ENCODE results near the gene U2AF1L4.
A peak's percentile ranks its signal among the peaks of the same experiment; 100 is the strongest.
"Not testable (repeated sequence)": the region's sequence is repeated elsewhere in the genome, so short reads cannot be mapped to it uniquely, and the experiment has no call there.

Gene U2AF1L4

GRCh38 chr19:35780717-35781116 lies 35.5 kb upstream of the U2AF1L4 start:
- DNase-seq (ENCODE audit: low read depth): no peak

- DNase-seq (ENCODE audit: low read depth): no peak
These were observed 34.8 kb upstream of the U2AF1L4 start for GRCh38 chr19:35780058-35780457.

GRCh38 chr19:35779033-35779432 lies 33.8 kb upstream of the U2AF1L4 start:
- DNase-seq (ENCODE audit: low read depth): no peak

- no peak for DNase-seq (ENCODE audit: low read depth)
These were observed 32.7 kb upstream of the U2AF1L4 start for GRCh38 chr19:35777961-35778360.

GRCh38 chr19:35777086-35777841 lies 32.0 kb upstream of the U2AF1L4 start:
- DNase-seq (ENCODE audit: low read depth): no peak

- DNase-seq (ENCODE audit: low read depth): no peak
These were observed 31.0 kb upstream of the U2AF1L4 start for GRCh38 chr19:35776102-35776788.

- peak; percentile 99 for DNase-seq (ENCODE audit: low read depth)
These were observed 30.3 kb upstream of the U2AF1L4 start, which contains the start of gene ARHGAP33 for GRCh38 chr19:35775298-35776101. Gene ARHGAP33 (plus strand): TSS chr19:35775564. CDS start chr19:35775659, 95 bp downstream.

GRCh38 chr19:35775046-35775297 lies 29.8 kb upstream of the U2AF1L4 start:
- DNase-seq (ENCODE audit: low read depth): no peak

GRCh38 chr19:35774274-35775045 lies 29.2 kb upstream of the U2AF1L4 start:
- no peak for DNase-seq (ENCODE audit: low read depth)

GRCh38 chr19:35773020-35773806 lies 28.0 kb upstream of the U2AF1L4 start:
- no peak for DNase-seq (ENCODE audit: low read depth)

GRCh38 chr19:35772362-35772761 lies 27.1 kb upstream of the U2AF1L4 start:
- DNase-seq (ENCODE audit: low read depth): not testable (repeated sequence)

- DNase-seq (ENCODE audit: low read depth): no peak
These were observed 22.8 kb upstream of the U2AF1L4 start for GRCh38 chr19:35768082-35768421.

GRCh38 chr19:35767288-35768081 lies 22.3 kb upstream of the U2AF1L4 start:
- DNase-seq (ENCODE audit: low read depth): no peak

GRCh38 chr19:35766571-35767104 lies 21.4 kb upstream of the U2AF1L4 start:
- DNase-seq (ENCODE audit: low read depth): no peak

GRCh38 chr19:35764432-35765315 lies 19.5 kb upstream of the U2AF1L4 start:
- no peak for DNase-seq (ENCODE audit: low read depth)

GRCh38 chr19:35760711-35761349 lies 15.6 kb upstream of the U2AF1L4 start:
- DNase-seq (ENCODE audit: low read depth): no peak

GRCh38 chr19:35759697-35760096 lies 14.5 kb upstream of the U2AF1L4 start:
- no peak for DNase-seq (ENCODE audit: low read depth)

GRCh38 chr19:35757749-35758608 lies 12.8 kb upstream of the U2AF1L4 start, which contains the start of gene PROSER3:
Gene PROSER3 (plus strand): TSS chr19:35758176. CDS start chr19:35758216, 40 bp downstream.
- peak; percentile 95 for DNase-seq (ENCODE audit: low read depth)

Measured in activated T-cell treated with anti-CD3 and anti-CD28 coated beads for 1 hour (primary cell).